OCI-LY7 (cell line): ENCODE results near the gene TXN. TPM values are rescaled to one million over a fixed set of nuclear protein-coding genes. Genes with fewer than 3 reads are reported as not detected.

Source experiments
- BruUV-seq: library from RNA; stranded (reverse); fragments of 400-500 nt; replicated peaks from 2 replicates; lab custom pipeline; 2021; lab: Mats Ljungman, UMichigan
- CTCF ChIA-PET: fragments of 300-600 bp; sonication (Branson Sonifier 250); formaldehyde crosslinking; loops from one replicate; lab custom pipeline; 2022; ENCODE audit warnings: antibody characterized with exemption; ENCODE audit not compliant: unreplicated experiment; lab: Charles Lee
- POLR2A ChIA-PET: fragments of 300-600 bp; sonication (Branson Sonifier 250); formaldehyde crosslinking; loops from one replicate; lab custom pipeline; 2022; ENCODE audit warnings: antibody characterized with exemption; lab: Charles Lee
- DNase-seq: peaks from one replicate; pipeline ENCODE4 v3.0.0-alpha.2; 2015; ENCODE audit warnings: low spot score
- H2AFZ ChIP-seq: fragments of 200-600 bp; sonication (generic), shearing (Covaris generic); 2 replicates; pipeline ENCODE4 v1.6.1; 2014; ENCODE audit warnings: mild to moderate bottlenecking, antibody characterized with exemption, low read length, moderate library complexity
- H3K27ac ChIP-seq: fragments of 200-600 bp; sonication (generic); 2 replicates; pipeline ENCODE4 v1.5.1; 2014; ENCODE audit warnings: mixed run types, low read depth, mild to moderate bottlenecking, moderate library complexity, low read length, inconsistent platforms; ENCODE audit not compliant: poor library complexity, severe bottlenecking
- H3K36me3 ChIP-seq: fragments of 200-600 bp; sonication (generic); 2 replicates; pipeline ENCODE4 v1.6.1; 2014; ENCODE audit warnings: mild to moderate bottlenecking, antibody characterized with exemption, low read length, moderate library complexity, mixed read lengths; ENCODE audit not compliant: insufficient read depth
- H3K4me1 ChIP-seq: fragments of 200-600 bp; sonication (generic); 2 replicates; pipeline ENCODE4 v1.5.1; 2014; ENCODE audit warnings: mild to moderate bottlenecking, low read length; ENCODE audit not compliant: insufficient read depth, poor library complexity, severe bottlenecking
- H3K4me2 ChIP-seq: fragments of 200-600 bp; sonication (generic); 2 replicates; pipeline ENCODE4 v1.6.1; 2014; ENCODE audit warnings: mild to moderate bottlenecking, low read length
- H3K4me3 ChIP-seq: fragments of 200-600 bp; sonication (generic); 2 replicates; pipeline ENCODE4 v1.5.1; 2014; ENCODE audit warnings: mild to moderate bottlenecking, low read depth, low read length; ENCODE audit not compliant: poor library complexity, severe bottlenecking
- H3K79me2 ChIP-seq: fragments of 200-600 bp; sonication (generic); 2 replicates; pipeline ENCODE4 v1.6.1; 2016; ENCODE audit warnings: low read depth, mild to moderate bottlenecking, low read length, moderate library complexity, mixed read lengths; ENCODE audit not compliant: insufficient read depth
- H3K9me2 ChIP-seq: fragments of 200-600 bp; sonication (generic); 2 replicates; pipeline ENCODE4 v1.6.1; 2016; ENCODE audit warnings: mild to moderate bottlenecking, low read length, mixed read lengths; ENCODE audit not compliant: insufficient read depth
- H3K9me3 ChIP-seq: fragments of 200-600 bp; sonication (generic); 2 replicates; pipeline ENCODE4 v1.6.1; 2014; ENCODE audit warnings: mild to moderate bottlenecking, mixed run types, low read length, mixed read lengths
- H4K20me1 ChIP-seq: fragments of 200-600 bp; sonication (generic); 2 replicates; pipeline ENCODE4 v1.6.1; 2014; ENCODE audit warnings: mild to moderate bottlenecking, antibody characterized with exemption, low read length, moderate library complexity, mixed read lengths; ENCODE audit not compliant: insufficient read depth
- EZH2phosphoT487 ChIP-seq: fragments of 200-600 bp; sonication (generic); IDR thresholded peaks from 2 replicates; pipeline ENCODE4 v1.6.1; 2018; ENCODE audit warnings: low read depth, borderline replicate concordance, mild to moderate bottlenecking, mixed run types, antibody characterized with exemption, low read length, moderate library complexity, mixed read lengths
- intact Hi-C: fragments of 100-400 bp; cut with micrococcal nuclease; formaldehyde crosslinking; loops from one replicate; pipeline ENCODE4 v1.10.0; 2022; ENCODE audit not compliant: unreplicated experiment
- total RNA-seq, 2 experiments: library from RNA; depleted of rRNA in 1 of 2; stranded (reverse); fragments of >200 nt in 1 of 2; shearing (Covaris generic) in 1 of 2; gene quantifications; 2 replicates each; pipeline ENCODE4 v1.2.3, GENCODE V29; 2014 to 2022
- TF ChIP-seq, protein P1 (sequence below): fragments of 200-600 bp; sonication (generic); conservative IDR thresholded peaks from 2 replicates; pipeline ENCODE4 v1.5.1; 2014; ENCODE audit warnings: mild to moderate bottlenecking, antibody characterized with exemption, low read length, moderate library complexity, mixed read lengths

The TXN gene
- total RNA-seq, 2 experiments from 2014 or later: 120 to 165 TPM

DNA sequence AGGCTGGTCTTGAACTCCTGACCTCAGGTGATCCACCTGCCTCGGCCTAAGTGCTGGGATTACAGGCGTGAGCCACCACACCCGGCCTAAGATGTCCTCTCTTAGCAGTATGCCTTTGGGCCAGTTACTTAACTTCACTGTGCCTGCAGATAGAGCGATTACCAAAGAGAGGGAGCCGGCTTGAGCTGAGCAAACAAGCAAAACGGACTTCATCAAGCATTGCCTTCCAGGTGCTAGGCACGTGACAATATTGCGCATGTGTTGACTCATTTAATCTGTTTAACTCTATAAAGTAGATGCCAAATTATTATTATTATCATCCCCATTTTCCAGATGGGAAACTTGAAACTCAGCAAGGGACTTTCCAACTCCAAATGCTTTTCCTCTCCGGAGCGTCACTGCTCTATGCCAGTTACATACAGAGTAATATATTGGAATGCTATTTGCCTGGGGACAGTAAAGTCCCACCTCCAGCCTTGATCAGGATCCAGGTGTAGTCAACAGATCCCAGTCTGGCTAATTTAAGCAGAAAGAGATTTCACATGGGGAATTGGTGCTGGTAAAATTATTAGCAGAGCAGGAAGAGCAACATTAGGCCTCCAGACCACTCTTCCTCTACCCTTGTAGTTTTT is 42.8 kb downstream of the TXN start:
- no peak for DNase-seq
- TF ChIP-seq, protein P1, sequence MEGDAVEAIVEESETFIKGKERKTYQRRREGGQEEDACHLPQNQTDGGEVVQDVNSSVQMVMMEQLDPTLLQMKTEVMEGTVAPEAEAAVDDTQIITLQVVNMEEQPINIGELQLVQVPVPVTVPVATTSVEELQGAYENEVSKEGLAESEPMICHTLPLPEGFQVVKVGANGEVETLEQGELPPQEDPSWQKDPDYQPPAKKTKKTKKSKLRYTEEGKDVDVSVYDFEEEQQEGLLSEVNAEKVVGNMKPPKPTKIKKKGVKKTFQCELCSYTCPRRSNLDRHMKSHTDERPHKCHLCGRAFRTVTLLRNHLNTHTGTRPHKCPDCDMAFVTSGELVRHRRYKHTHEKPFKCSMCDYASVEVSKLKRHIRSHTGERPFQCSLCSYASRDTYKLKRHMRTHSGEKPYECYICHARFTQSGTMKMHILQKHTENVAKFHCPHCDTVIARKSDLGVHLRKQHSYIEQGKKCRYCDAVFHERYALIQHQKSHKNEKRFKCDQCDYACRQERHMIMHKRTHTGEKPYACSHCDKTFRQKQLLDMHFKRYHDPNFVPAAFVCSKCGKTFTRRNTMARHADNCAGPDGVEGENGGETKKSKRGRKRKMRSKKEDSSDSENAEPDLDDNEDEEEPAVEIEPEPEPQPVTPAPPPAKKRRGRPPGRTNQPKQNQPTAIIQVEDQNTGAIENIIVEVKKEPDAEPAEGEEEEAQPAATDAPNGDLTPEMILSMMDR: no peak
- TF ChIP-seq EZH2phosphoT487: no peak
- Histone ChIP-seq H2AFZ (no peak overlapping the region), H4K20me1 (no peaks in the 10 kb centered on the region), H3K9me2 (no peaks in the 10 kb centered on the region), H3K27ac (no peak overlapping the region), H3K4me1 (peaks cover 13% of the 10 kb centered on the region), H3K79me2 (no peaks in the 10 kb centered on the region), H3K36me3 (no peaks in the 10 kb centered on the region), H3K4me3 (no peak overlapping the region), H3K9me3 (peaks cover 6% of the 10 kb centered on the region; the same call in 1 of the 2 replicates), H3K4me2 (no peak overlapping the region)
- ChIA-PET POLR2A (interaction anchor here (0.5 to 1.2 kb wide), 3 partner anchors 9 to 627 kb away, joined by 3 to 4 read pairs (median 3); no protein-coding TSS in a partner anchor), CTCF (interaction anchor here (0.6 kb wide), 2 partner anchors 32 to 639 kb away, joined by 3 read pairs; no protein-coding TSS in a partner anchor)
- intact Hi-C loops: loop anchor here (10.0 kb wide), 1 partner anchor 411 kb away; no protein-coding TSS in a partner anchor
- BruUV-seq: no TSS peak

DNA sequence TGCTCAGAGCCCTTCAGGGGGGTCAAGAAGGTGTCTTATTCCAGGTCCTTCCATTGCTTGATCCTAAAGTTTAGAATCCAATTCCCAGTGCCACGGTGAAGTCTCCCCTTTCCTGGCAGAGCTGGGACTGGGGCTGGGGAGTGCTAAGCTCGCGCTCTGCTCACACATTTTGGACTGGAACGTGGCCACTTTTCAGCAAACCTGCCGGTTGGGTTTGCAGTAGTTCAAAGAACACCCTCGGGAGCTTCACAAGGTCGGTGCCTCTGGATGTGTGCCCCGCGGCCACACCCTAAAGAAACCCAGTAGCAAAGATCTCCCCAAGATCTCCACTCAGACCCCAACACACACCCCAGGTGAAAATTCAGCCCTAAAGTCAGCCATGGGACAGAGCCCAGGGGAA is 48.3 kb downstream of the TXN start, which contains the start of gene C9orf152:
C9orf152 (minus strand) TSS at position 129 of the 400 bp plus-strand sequence. CDS start 580 bp downstream, outside the sequence.
- Histone ChIP-seq H4K20me1 (no peaks in the 10 kb centered on the region), H3K4me1 (no peaks in the 10 kb centered on the region), H3K4me2 (no peak within 1 kb of the TSS), H3K36me3 (no peaks in the 10 kb centered on the region), H3K9me2 (no peaks in the 10 kb centered on the region), H3K4me3 (no peak within 1 kb of the TSS), H3K79me2 (no peaks in the 10 kb centered on the region), H3K27ac (no peak within 1 kb of the TSS), H3K9me3 (peaks cover 6% of the 10 kb centered on the region; the same call in 1 of the 2 replicates), H2AFZ (no peak within 1 kb of the TSS)
- ChIA-PET POLR2A (no interaction called here), CTCF (no interaction called here)
- no peak for DNase-seq
- intact Hi-C loops: no loop called here
- BruUV-seq: no TSS peak
- TF ChIP-seq, protein P1: no peak
- TF ChIP-seq EZH2phosphoT487: no peak

- Histone ChIP-seq H2AFZ (no peak overlapping the region), H3K4me1 (no peaks in the 10 kb centered on the region), H3K27ac (no peak overlapping the region), H3K9me3 (peaks cover 6% of the 10 kb centered on the region; the same call in 1 of the 2 replicates), H3K4me3 (no peak overlapping the region), H3K4me2 (no peak overlapping the region), H3K9me2 (no peaks in the 10 kb centered on the region), H3K79me2 (no peaks in the 10 kb centered on the region), H4K20me1 (no peaks in the 10 kb centered on the region), H3K36me3 (no peaks in the 10 kb centered on the region)
- ChIA-PET POLR2A (no interaction called here), CTCF (no interaction called here)
- intact Hi-C loops: no loop called here
- BruUV-seq: no TSS peak
- no peak for DNase-seq
- no peak for TF ChIP-seq EZH2phosphoT487
- TF ChIP-seq, protein P1: no peak
These were observed 49.2 kb downstream of the TXN start for GRCh38 chr9:110207071-110207641.
